IPS-NIHi7 (cell line): ENCODE data around the gene DSN1.

Experiments used
- DNase-seq: peaks from one replicate; pipeline ENCODE4 v3.0.0; 2012; ENCODE audit warnings: mixed read lengths; ENCODE audit errors: extremely low spot score

Gene DSN1

GRCh38 chr20:36756496-36756895, 17.1 kb downstream of the DSN1 start:
- DNase-seq, result no peak

- peak; percentile 82 for DNase-seq
These were observed 18.8 kb downstream of the DSN1 start for GRCh38 chr20:36754656-36755222.

- DNase-seq, result no peak
These were observed 21.0 kb downstream of the DSN1 start for GRCh38 chr20:36752582-36752981.

GRCh38 chr20:36745927-36746659, 27.5 kb downstream of the DSN1 start, which contains the start of gene NDRG3:
TSS of gene NDRG3 (minus strand) at chr20:36746090. CDS start at chr20:36721735, 24,355 bp downstream.
- DNase-seq, result peak; percentile 98

- DNase-seq, result no peak
These were observed 28.2 kb downstream of the DSN1 start for GRCh38 chr20:36745234-36745926.

GRCh38 chr20:36744764-36745191, 28.8 kb downstream of the DSN1 start:
- peak; percentile 46 for DNase-seq

- no peak for DNase-seq
These were observed 29.3 kb downstream of the DSN1 start for GRCh38 chr20:36744243-36744642.

- no peak for DNase-seq
These were observed 31.0 kb downstream of the DSN1 start for GRCh38 chr20:36742558-36742957.

GRCh38 chr20:36741072-36741471, 32.5 kb downstream of the DSN1 start:
- no peak for DNase-seq

GRCh38 chr20:36737183-36737499, 36.4 kb downstream of the DSN1 start:
- DNase-seq, result no peak

- peak; percentile 22 for DNase-seq
These were observed 36.9 kb downstream of the DSN1 start for GRCh38 chr20:36736451-36737182.

- no peak for DNase-seq
These were observed 41.1 kb downstream of the DSN1 start for GRCh38 chr20:36732456-36732855.

GRCh38 chr20:36728986-36729385, 44.6 kb downstream of the DSN1 start:
- peak; percentile 67 for DNase-seq

GRCh38 chr20:36726168-36726567, 47.4 kb downstream of the DSN1 start:
- DNase-seq, result no peak

- DNase-seq, result no peak
These were observed 53.1 kb downstream of the DSN1 start for GRCh38 chr20:36720510-36720909.

- DNase-seq, result no peak
These were observed 55.9 kb downstream of the DSN1 start for GRCh38 chr20:36717657-36718056.

- no peak for DNase-seq
These were observed 56.5 kb downstream of the DSN1 start for GRCh38 chr20:36717021-36717420.

GRCh38 chr20:36712775-36713174, 60.8 kb downstream of the DSN1 start:
- no peak for DNase-seq

- DNase-seq, result no peak
These were observed 64.4 kb downstream of the DSN1 start for GRCh38 chr20:36709126-36709525.

- DNase-seq, result no peak
These were observed 70.0 kb downstream of the DSN1 start for GRCh38 chr20:36703530-36703929.
